Vagina (tissue), 2 donors: ENCODE results near the gene NPIPB2.

Experiments
- POLR2A ChIP-seq, 2 donors: fragments of 450-650 bp; IDR thresholded peaks; one replicate each; pipeline ENCODE4 v1.6.1; 2017; ENCODE audit warnings: antibody characterized with exemption in 2 of 2, mild to moderate bottlenecking in 2 of 2, moderate library complexity in 2 of 2
- TF ChIP-seq, protein P1 (sequence below), 3 experiments: fragments of 450-650 bp in 2 of 3; fragments of 200-600 bp in 1 of 3; sonication (generic) in 1 of 3; IDR thresholded peaks; one replicate each; pipeline ENCODE4 v1.5.1; 2017 to 2019; ENCODE audit warnings: antibody characterized with exemption in 3 of 3, mild to moderate bottlenecking in 2 of 3, moderate library complexity in 2 of 3

DNA sequence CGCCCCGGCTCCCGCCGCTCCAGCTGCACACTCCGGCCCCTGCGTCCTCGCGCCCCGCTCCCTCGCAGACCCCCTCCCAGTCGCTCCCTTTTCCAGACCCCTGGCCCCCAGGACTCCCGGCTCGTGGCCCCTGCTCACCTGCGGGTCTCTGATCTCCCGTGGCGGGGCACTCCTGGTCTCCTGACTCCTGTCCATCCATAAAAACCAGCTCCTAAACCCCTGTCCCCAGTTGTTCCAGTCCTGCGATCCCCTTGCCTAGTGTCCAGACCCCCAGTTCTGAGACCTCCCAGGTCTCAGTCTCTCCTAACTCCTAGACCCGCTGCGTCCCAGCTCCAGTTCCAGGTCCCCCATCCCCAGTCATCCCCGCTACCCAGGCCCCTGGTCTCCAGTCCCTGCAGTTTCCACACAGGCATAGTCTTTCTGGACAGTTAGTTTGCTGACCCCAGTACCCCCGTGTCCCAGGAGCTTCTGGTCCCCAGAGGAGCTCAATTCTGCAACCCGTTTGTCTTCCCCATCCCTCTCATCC lies 35.1 kb upstream of the NPIPB2 start:
- TF ChIP-seq, protein P1, sequence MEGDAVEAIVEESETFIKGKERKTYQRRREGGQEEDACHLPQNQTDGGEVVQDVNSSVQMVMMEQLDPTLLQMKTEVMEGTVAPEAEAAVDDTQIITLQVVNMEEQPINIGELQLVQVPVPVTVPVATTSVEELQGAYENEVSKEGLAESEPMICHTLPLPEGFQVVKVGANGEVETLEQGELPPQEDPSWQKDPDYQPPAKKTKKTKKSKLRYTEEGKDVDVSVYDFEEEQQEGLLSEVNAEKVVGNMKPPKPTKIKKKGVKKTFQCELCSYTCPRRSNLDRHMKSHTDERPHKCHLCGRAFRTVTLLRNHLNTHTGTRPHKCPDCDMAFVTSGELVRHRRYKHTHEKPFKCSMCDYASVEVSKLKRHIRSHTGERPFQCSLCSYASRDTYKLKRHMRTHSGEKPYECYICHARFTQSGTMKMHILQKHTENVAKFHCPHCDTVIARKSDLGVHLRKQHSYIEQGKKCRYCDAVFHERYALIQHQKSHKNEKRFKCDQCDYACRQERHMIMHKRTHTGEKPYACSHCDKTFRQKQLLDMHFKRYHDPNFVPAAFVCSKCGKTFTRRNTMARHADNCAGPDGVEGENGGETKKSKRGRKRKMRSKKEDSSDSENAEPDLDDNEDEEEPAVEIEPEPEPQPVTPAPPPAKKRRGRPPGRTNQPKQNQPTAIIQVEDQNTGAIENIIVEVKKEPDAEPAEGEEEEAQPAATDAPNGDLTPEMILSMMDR (IDR thresholded peaks at IDR 0.05), result no peak
- TF ChIP-seq POLR2A (IDR thresholded peaks at IDR 0.05), result no peak
